H9 (cell line): Measurements from ENCODE around the gene SDF2. TPM values are rescaled to one million over a fixed set of nuclear protein-coding genes. Genes with fewer than 3 reads are reported as not detected.

ENCODE experiments used
- DNase-seq: peaks from one replicate; pipeline ENCODE4 v3.0.0-alpha.2; 2017
- H2AFZ ChIP-seq: one replicate; pipeline ENCODE4 v1.6.1; 2013; ENCODE audit warnings: mild to moderate bottlenecking, low read length, control low read depth, moderate library complexity
- H2AK5ac ChIP-seq: 2 replicates; pipeline ENCODE4 v1.6.1; 2013; ENCODE audit warnings: low read length, control low read depth, mixed read lengths; ENCODE audit not compliant: insufficient read length
- H2BK120ac ChIP-seq: one replicate; pipeline ENCODE4 v1.6.1; 2013; ENCODE audit warnings: low read depth, mild to moderate bottlenecking, low read length, control low read depth, inconsistent platforms; ENCODE audit not compliant: poor library complexity, severe bottlenecking
- H2BK12ac ChIP-seq: 2 replicates; pipeline ENCODE4 v1.6.1; 2013; ENCODE audit warnings: low read length, control low read depth, mixed read lengths, low read depth; ENCODE audit not compliant: insufficient read length
- H2BK15ac ChIP-seq: 2 replicates; pipeline ENCODE4 v1.6.1; 2013; ENCODE audit warnings: low read depth, low read length, control low read depth
- H2BK20ac ChIP-seq: one replicate; pipeline ENCODE4 v1.6.1; 2013; ENCODE audit warnings: low read depth, mild to moderate bottlenecking, low read length, control low read depth, inconsistent platforms; ENCODE audit not compliant: poor library complexity, severe bottlenecking
- H2BK5ac ChIP-seq: 2 replicates; pipeline ENCODE4 v1.6.1; 2013; ENCODE audit warnings: low read length, control low read depth, mixed read lengths; ENCODE audit not compliant: insufficient read length
- H3K14ac ChIP-seq: 2 replicates; pipeline ENCODE4 v1.6.1; 2013; ENCODE audit warnings: low read length, control low read depth; ENCODE audit not compliant: insufficient read depth
- H3K18ac ChIP-seq: 2 replicates; pipeline ENCODE4 v1.6.1; 2013; ENCODE audit warnings: low read depth, mild to moderate bottlenecking, mixed read lengths, low read length, control low read depth; ENCODE audit not compliant: insufficient read length
- H3K23ac ChIP-seq: 2 replicates; pipeline ENCODE4 v1.6.1; 2013; ENCODE audit warnings: low read length, control low read depth, mixed read lengths, low read depth; ENCODE audit not compliant: insufficient read length
- H3K23me2 ChIP-seq: 2 replicates; pipeline ENCODE4 v1.6.1; 2013; ENCODE audit warnings: low read depth, mild to moderate bottlenecking, mixed read lengths, low read length, control low read depth; ENCODE audit not compliant: insufficient read length, poor library complexity, severe bottlenecking
- H3K27ac ChIP-seq: 2 replicates; pipeline ENCODE4 v1.5.1; 2013; ENCODE audit warnings: low read length, control low read depth, mixed read lengths, low read depth; ENCODE audit not compliant: insufficient read length
- H3K27me3 ChIP-seq: 2 replicates; pipeline ENCODE4 v1.6.1; 2013; ENCODE audit warnings: low read length, control low read depth, inconsistent platforms; ENCODE audit not compliant: insufficient read depth
- H3K4ac ChIP-seq: 2 replicates; pipeline ENCODE4 v1.6.1; 2013; ENCODE audit warnings: low read depth, mild to moderate bottlenecking, control low read depth, inconsistent platforms, low read length, moderate library complexity
- H3K4me1 ChIP-seq: 2 replicates; pipeline ENCODE4 v1.6.1; 2013; ENCODE audit warnings: low read length, control low read depth, inconsistent platforms; ENCODE audit not compliant: insufficient read depth
- H3K4me2 ChIP-seq: 2 replicates; pipeline ENCODE4 v1.6.1; 2013; ENCODE audit warnings: low read length, control low read depth, mixed read lengths; ENCODE audit not compliant: insufficient read length, insufficient read depth
- H3K56ac ChIP-seq: 2 replicates; pipeline ENCODE4 v1.6.1; 2013; ENCODE audit warnings: low read depth, mild to moderate bottlenecking, mixed read lengths, low read length, control low read depth; ENCODE audit not compliant: insufficient read length
- H3K79me1 ChIP-seq: 2 replicates; pipeline ENCODE4 v1.6.1; 2013; ENCODE audit warnings: low read depth, mild to moderate bottlenecking, moderate library complexity, low read length, control low read depth, inconsistent platforms; ENCODE audit not compliant: insufficient read depth, poor library complexity, severe bottlenecking
- H3K79me2 ChIP-seq: 2 replicates; pipeline ENCODE4 v1.6.1; 2013; ENCODE audit warnings: low read length, control low read depth, inconsistent platforms; ENCODE audit not compliant: insufficient read depth
- H3K9ac ChIP-seq: 2 replicates; pipeline ENCODE4 v1.6.1; 2013; ENCODE audit warnings: low read length, control low read depth, mixed read lengths; ENCODE audit not compliant: insufficient read length; ENCODE audit errors: extremely low read depth
- H3K9me3 ChIP-seq: one replicate; pipeline ENCODE4 v1.6.1; 2013; ENCODE audit warnings: low read depth, low read length, inconsistent platforms; ENCODE audit not compliant: control insufficient read depth
- H3T11ph ChIP-seq: one replicate; pipeline ENCODE4 v1.6.1; 2013; ENCODE audit warnings: mild to moderate bottlenecking, low read length, control low read depth, inconsistent platforms
- H4K20me1 ChIP-seq: one replicate; pipeline ENCODE4 v1.6.1; 2013; ENCODE audit not compliant: control insufficient read depth, insufficient read length, insufficient read depth
- H4K5ac ChIP-seq: 2 replicates; pipeline ENCODE4 v1.6.1; 2013; ENCODE audit warnings: low read depth, mild to moderate bottlenecking, mixed read lengths, low read length, control low read depth; ENCODE audit not compliant: insufficient read length
- H4K8ac ChIP-seq: replicated peaks from 2 replicates; pipeline ENCODE4 v1.6.1; 2013; ENCODE audit warnings: low read length, control low read depth, mixed read lengths, low read depth; ENCODE audit not compliant: insufficient read length
- H4K91ac ChIP-seq: 2 replicates; pipeline ENCODE4 v1.6.1; 2013; ENCODE audit warnings: low read depth, mild to moderate bottlenecking, moderate library complexity, mixed read lengths, low read length, control low read depth; ENCODE audit not compliant: insufficient read length
- H3K27ac Mint-ChIP-seq, 3 experiments: 2 replicates in 2 of 3; 3 replicates in 1 of 3; pipeline ENCODE4 v1.8.0; 2020 to 2021; ENCODE audit warnings: mixed read lengths in 3 of 3, mild to moderate bottlenecking in 1 of 3, moderate library complexity in 1 of 3
- H3K27me3 Mint-ChIP-seq: 2 replicates; pipeline ENCODE4 v1.8.0; 2021; ENCODE audit warnings: low read depth, mild to moderate bottlenecking, moderate library complexity, mixed read lengths
- H3K36me3 Mint-ChIP-seq, 3 experiments: 2 replicates in 2 of 3; 3 replicates in 1 of 3; pipeline ENCODE4 v1.8.0; 2020 to 2021; ENCODE audit warnings: low read depth in 3 of 3, mixed read lengths in 3 of 3; ENCODE audit not compliant: insufficient read depth in 1 of 3
- H3K4me1 Mint-ChIP-seq, 2 experiments: 2 replicates each; pipeline ENCODE4 v1.8.0; 2020; ENCODE audit warnings: mixed read lengths in 2 of 2
- H3K4me3 Mint-ChIP-seq, 2 experiments: 2 replicates in 1 of 2; 3 replicates in 1 of 2; pipeline ENCODE4 v1.8.0; 2020 to 2021; ENCODE audit warnings: mild to moderate bottlenecking in 2 of 2, mixed read lengths in 2 of 2, moderate library complexity in 1 of 2
- H3K9me3 Mint-ChIP-seq, 2 experiments: 2 replicates in 1 of 2; 3 replicates in 1 of 2; pipeline ENCODE4 v1.8.0; 2020; ENCODE audit warnings: mild to moderate bottlenecking in 2 of 2, mixed read lengths in 2 of 2, moderate library complexity in 1 of 2
- CTCF ChIP-seq: fragments of 200-600 bp; sonication (generic); conservative IDR thresholded peaks from 3 replicates; pipeline ENCODE4 v1.8.0; 2021; ENCODE audit warnings: antibody characterized with exemption, mild to moderate bottlenecking
- WGBS: extraction: QIAGEN DNeasy Blood & Tissue Kit; methylation state at CpG from one replicate; pipeline ENCODE4 v1.1.7; 2013; ENCODE audit warnings: missing lambda C conversion rate, low lambda C conversion rate, mixed read lengths; ENCODE audit not compliant: insufficient read length; ENCODE audit errors: extremely low coverage; 5-methylcytosine and 5-hydroxymethylcytosine counted together
- total RNA-seq: library from RNA; stranded (reverse); gene quantifications from 2 replicates; pipeline ENCODE4 v1.2.1, GENCODE V29; 2021

Gene SDF2
- total RNA-seq, 1 experiment from 2014 or later: 40.2 TPM

GRCh38 chr17:28684963-28685362 is 23.3 kb upstream of the SDF2 start:
- no peaks in the 10 kb centered on the region for H3K4me1 ChIP-seq
- no peaks in the 10 kb centered on the region for H3K4me1 Mint-ChIP-seq
- H3K27me3 Mint-ChIP-seq: no peaks in the 10 kb centered on the region
- no peak overlapping the region for H4K5ac ChIP-seq
- H4K8ac ChIP-seq: no peak overlapping the region
- no CpG with 5 or more reads among the region's 3 CpGs for WGBS
- H3K79me1 ChIP-seq: no peaks in the 10 kb centered on the region
- H3K56ac ChIP-seq: no peak overlapping the region
- no peak overlapping the region for H3K18ac ChIP-seq
- peaks cover 1% of the 10 kb centered on the region; the same call in 1 of the 2 replicates for H3K27me3 ChIP-seq
- no peak overlapping the region for H3T11ph ChIP-seq
- H2AK5ac ChIP-seq: no peak overlapping the region
- no peak for DNase-seq
- H2AFZ ChIP-seq: no peak overlapping the region
- H3K14ac ChIP-seq: no peak overlapping the region
- H3K9me3 Mint-ChIP-seq: no peaks in the 10 kb centered on the region
- no peak for TF ChIP-seq CTCF
- no peaks in the 10 kb centered on the region for H3K79me2 ChIP-seq
- H4K20me1 ChIP-seq: no peaks in the 10 kb centered on the region
- no peak overlapping the region for H3K23ac ChIP-seq
- H3K4ac ChIP-seq: no peak overlapping the region
- H2BK12ac ChIP-seq: no peak overlapping the region
- no peak overlapping the region for H2BK15ac ChIP-seq
- H3K9me3 ChIP-seq: no peaks in the 10 kb centered on the region
- no peak overlapping the region for H4K91ac ChIP-seq
- H3K9ac ChIP-seq: no peak overlapping the region
- no peak overlapping the region for H3K4me3 Mint-ChIP-seq
- H3K27ac ChIP-seq: no peak overlapping the region
- no peak overlapping the region for H2BK20ac ChIP-seq
- H3K23me2 ChIP-seq: no peaks in the 10 kb centered on the region
- no peak overlapping the region for H2BK120ac ChIP-seq
- H3K4me2 ChIP-seq: no peak overlapping the region
- H3K27ac Mint-ChIP-seq: no peak overlapping the region
- H2BK5ac ChIP-seq: no peak overlapping the region
- peaks cover 67 to 96% (median 94%) of the 10 kb centered on the region in 3 experiments; a peak in 6 of 7 replicates for H3K36me3 Mint-ChIP-seq
